CD4-positive, CD25-positive, alpha-beta regulatory T cell (primary cell): ENCODE data around the gene PICALM. TPM values are rescaled to one million over a fixed set of nuclear protein-coding genes. Genes with fewer than 3 reads are reported as not detected.

Source experiments
- ATAC-seq, 2 donors: fragments of 150-1000 bp; cut with Tn5 transposase; one replicate each; pipeline ENCODE4 v1.10.0; 2021; ENCODE audit warnings: low read depth in 2 of 2, moderate number of reproducible peaks in 2 of 2, moderate library complexity in 1 of 2
- DNase-seq, 3 donors: peaks; one replicate each; pipeline versions ENCODE4 v3.0.0 to v3.0.0-alpha.2; 2012 to 2022; ENCODE audit warnings: mixed read lengths in 1 of 3
- H3K27ac ChIP-seq: one replicate; pipeline ENCODE4 v1.7.0; 2013; ENCODE audit warnings: mild to moderate bottlenecking, low read length; ENCODE audit not compliant: insufficient read depth, poor library complexity, severe bottlenecking
- H3K27me3 ChIP-seq: one replicate; pipeline ENCODE4 v1.7.0; 2013; ENCODE audit warnings: low read length; ENCODE audit not compliant: control insufficient read depth, insufficient read depth
- H3K36me3 ChIP-seq: one replicate; pipeline ENCODE4 v1.7.0; 2013; ENCODE audit warnings: mild to moderate bottlenecking, low read length, moderate library complexity; ENCODE audit not compliant: control insufficient read depth, insufficient read depth
- H3K4me1 ChIP-seq: 2 replicates; pipeline ENCODE4 v1.7.0; 2013; ENCODE audit warnings: mild to moderate bottlenecking, low read length; ENCODE audit not compliant: insufficient read depth, control insufficient read depth, poor library complexity, severe bottlenecking
- H3K4me3 ChIP-seq: one replicate; pipeline ENCODE4 v1.7.0; 2013; ENCODE audit warnings: low read depth, mild to moderate bottlenecking, low read length, moderate library complexity
- H3K9me3 ChIP-seq, 2 experiments: 1 replicate in 1 of 2; 2 replicates in 1 of 2; pipeline ENCODE4 v1.7.0; 2013; ENCODE audit warnings: low read length in 2 of 2, mild to moderate bottlenecking in 1 of 2, moderate library complexity in 1 of 2; ENCODE audit not compliant: control insufficient read depth in 2 of 2
- H3K27ac Mint-ChIP-seq, 3 donors: one replicate each; pipeline ENCODE4 v1.8.0; 2020 to 2022; ENCODE audit warnings: mild to moderate bottlenecking in 3 of 3, mixed read lengths in 3 of 3, moderate library complexity in 2 of 3
- H3K27me3 Mint-ChIP-seq: one replicate; pipeline ENCODE4 v1.8.0; 2022; ENCODE audit warnings: mild to moderate bottlenecking, mixed read lengths
- H3K36me3 Mint-ChIP-seq: one replicate; pipeline ENCODE4 v1.8.0; 2020; ENCODE audit warnings: mixed read lengths
- H3K4me1 Mint-ChIP-seq, 4 donors: one replicate each; pipeline ENCODE4 v1.8.0; 2020 to 2022; ENCODE audit warnings: mixed read lengths in 4 of 4, mild to moderate bottlenecking in 1 of 4
- H3K4me3 Mint-ChIP-seq, 4 donors: one replicate each; pipeline ENCODE4 v1.8.0; 2020 to 2022; ENCODE audit warnings: mild to moderate bottlenecking in 4 of 4, mixed read lengths in 4 of 4, moderate library complexity in 3 of 4
- H3K9me3 Mint-ChIP-seq, 7 donors: one replicate each; pipeline ENCODE4 v1.8.0; 2020 to 2022; ENCODE audit warnings: mixed read lengths in 7 of 7, mild to moderate bottlenecking in 3 of 7, moderate library complexity in 2 of 7
- polyA plus RNA-seq, 4 donors: library from polyadenylated mRNA; unstranded; fragments of 300-500 nt; fragmentation: Illumina TruSeq; gene quantifications; one replicate each; pipeline ENCODE4 v1.2.3, GENCODE V29; 2021
- total RNA-seq: library from RNA; stranded (reverse); gene quantifications from one replicate; pipeline ENCODE4 v1.2.3, GENCODE V29; 2022

The PICALM gene
- total and polyA plus RNA-seq, 5 donors from 2014 or later = 19.9 to 194 (median 23.8) TPM

DNA sequence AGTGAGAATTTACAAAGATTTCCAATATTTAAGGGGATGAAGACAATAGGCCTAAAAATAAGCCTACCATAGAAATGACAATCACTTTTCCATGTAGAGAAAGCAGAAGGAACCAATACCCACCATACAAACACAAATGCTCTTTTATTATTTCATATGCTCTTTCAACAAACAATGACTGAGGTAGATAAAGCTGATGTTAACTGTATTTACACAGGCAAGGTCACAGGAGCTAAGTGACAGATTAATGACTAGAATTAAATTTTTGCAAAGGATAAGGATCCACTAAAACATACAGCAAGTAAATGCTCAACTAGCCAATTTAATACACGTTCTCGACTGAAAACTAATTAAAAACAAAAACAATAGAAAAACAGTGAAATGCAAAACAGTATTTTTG lies 34.2 kb downstream of the PICALM start:
- Mint-ChIP-seq H3K4me1 (peaks cover 53 to 68% (median 54%) of the 10 kb centered on the region in 4 donors), H3K4me3 (peak overlapping the region in 1 of 4 donors; percentile 12), H3K36me3 (peaks cover 19% of the 10 kb centered on the region), H3K27me3 (no peaks in the 10 kb centered on the region), H3K27ac (peak overlapping the region in 2 of 3 donors; percentile 22 to 87), H3K9me3 (no peaks in the 10 kb centered on the region)
- Histone ChIP-seq H3K4me1 (peaks cover 11% of the 10 kb centered on the region), H3K36me3 (peaks cover 15% of the 10 kb centered on the region), H3K27me3 (no peaks in the 10 kb centered on the region), H3K27ac (no peak overlapping the region), H3K9me3 (no peaks in the 10 kb centered on the region), H3K4me3 (peak overlapping the region; percentile 7)
- ATAC-seq (no peak), DNase-seq (no peak)

- Mint-ChIP-seq H3K27ac (peak overlapping the region in 1 of 3 donors; percentile 13), H3K4me3 (no peak overlapping the region), H3K4me1 (peaks cover 28 to 48% (median 44%) of the 10 kb centered on the region in 4 donors), H3K27me3 (no peaks in the 10 kb centered on the region), H3K9me3 (no peaks in the 10 kb centered on the region), H3K36me3 (peaks cover 46% of the 10 kb centered on the region)
- DNase-seq (peak in 1 of 3 donors; percentile 18), ATAC-seq (no peak)
- H3K4me1 ChIP-seq = peaks cover 7% of the 10 kb centered on the region
- peak overlapping the region; percentile 1 for H3K27ac ChIP-seq
- H3K36me3 ChIP-seq = peaks cover 71% of the 10 kb centered on the region
- H3K4me3 ChIP-seq = no peak overlapping the region
- no peaks in the 10 kb centered on the region for H3K9me3 ChIP-seq
- H3K27me3 ChIP-seq = no peaks in the 10 kb centered on the region
These were observed 47.5 kb downstream of the PICALM start for GRCh38 chr11:86021377-86021776.

- Histone ChIP-seq H3K27me3 (no peaks in the 10 kb centered on the region), H3K4me1 (peaks cover 7% of the 10 kb centered on the region), H3K9me3 (no peaks in the 10 kb centered on the region), H3K36me3 (peaks cover 69% of the 10 kb centered on the region), H3K27ac (no peak overlapping the region), H3K4me3 (no peak overlapping the region)
- Mint-ChIP-seq H3K4me1 (peaks cover 35 to 48% (median 43%) of the 10 kb centered on the region in 4 donors), H3K27ac (no peak overlapping the region), H3K27me3 (no peaks in the 10 kb centered on the region), H3K9me3 (no peaks in the 10 kb centered on the region), H3K36me3 (peaks cover 50% of the 10 kb centered on the region), H3K4me3 (no peak overlapping the region)
- ATAC-seq (no peak), DNase-seq (no peak)
These were observed 50.6 kb downstream of the PICALM start for GRCh38 chr11:86018249-86018648.

DNA sequence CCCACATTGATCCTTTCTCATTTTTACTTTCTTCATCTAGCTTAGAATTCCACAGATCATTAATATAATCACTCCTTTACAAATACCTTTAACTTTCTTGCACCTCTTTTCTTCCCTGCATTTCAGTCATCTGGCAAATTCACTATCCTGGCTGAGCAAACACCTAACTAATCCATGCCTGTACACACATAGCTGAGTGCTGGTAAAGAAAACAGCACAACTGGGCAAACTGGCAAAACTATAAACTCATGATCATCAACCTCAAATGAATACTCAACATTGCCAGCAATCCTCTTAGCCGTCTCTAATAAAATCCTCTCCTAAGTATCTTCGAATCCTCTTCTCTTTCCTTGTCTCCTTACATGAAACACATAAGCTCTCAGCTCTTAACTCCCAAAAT lies 52.4 kb downstream of the PICALM start:
- Mint-ChIP-seq H3K27ac (peak overlapping the region; percentile 32 to 79 (median 52)), H3K4me3 (no peak overlapping the region), H3K36me3 (peaks cover 48% of the 10 kb centered on the region), H3K27me3 (no peaks in the 10 kb centered on the region), H3K9me3 (no peaks in the 10 kb centered on the region), H3K4me1 (peaks cover 23 to 36% (median 28%) of the 10 kb centered on the region in 4 donors)
- Histone ChIP-seq H3K9me3 (no peaks in the 10 kb centered on the region), H3K27ac (no peak overlapping the region), H3K4me3 (no peak overlapping the region), H3K4me1 (no peaks in the 10 kb centered on the region), H3K36me3 (peaks cover 73% of the 10 kb centered on the region), H3K27me3 (no peaks in the 10 kb centered on the region)
- ATAC-seq = no peak
- DNase-seq = no peak

DNA sequence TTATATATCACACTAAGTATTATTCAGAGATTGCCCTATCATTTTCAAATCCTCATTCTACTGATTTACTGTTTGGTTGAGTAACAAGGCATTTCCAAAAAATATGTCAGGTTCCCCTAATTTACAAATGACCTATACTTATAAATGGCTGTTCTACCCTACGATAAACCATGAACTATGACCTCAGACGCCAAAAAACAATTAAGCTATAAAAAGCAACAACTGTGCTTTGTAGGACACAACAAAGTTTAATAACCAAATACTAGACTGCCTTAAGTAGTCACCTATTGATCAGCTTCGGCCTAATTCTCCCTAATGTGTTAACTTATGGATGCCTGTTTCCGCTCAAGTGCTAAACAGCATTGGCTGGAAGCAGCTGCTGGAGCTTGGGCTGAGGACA lies 53.2 kb downstream of the PICALM start:
- Mint-ChIP-seq H3K27ac (peak overlapping the region in 1 of 3 donors; percentile 32), H3K4me3 (no peak overlapping the region), H3K4me1 (peaks cover 22 to 31% (median 25%) of the 10 kb centered on the region in 4 donors), H3K27me3 (no peaks in the 10 kb centered on the region), H3K36me3 (peaks cover 45% of the 10 kb centered on the region), H3K9me3 (no peaks in the 10 kb centered on the region)
- Histone ChIP-seq H3K4me3 (no peak overlapping the region), H3K36me3 (peaks cover 71% of the 10 kb centered on the region), H3K27ac (peak overlapping the region; percentile 1), H3K4me1 (no peaks in the 10 kb centered on the region), H3K27me3 (no peaks in the 10 kb centered on the region), H3K9me3 (no peaks in the 10 kb centered on the region)
- no peak for ATAC-seq
- no peak for DNase-seq

GRCh38 chr11:86014221-86014620 lies 54.7 kb downstream of the PICALM start:
- DNase-seq = no peak
- ATAC-seq = no peak
- no peaks in the 10 kb centered on the region for H3K27me3 ChIP-seq
- Mint-ChIP-seq H3K27me3 (no peaks in the 10 kb centered on the region), H3K4me1 (peaks cover 15 to 24% (median 22%) of the 10 kb centered on the region in 4 donors), H3K27ac (peak overlapping the region in 1 of 3 donors; percentile 31), H3K4me3 (no peak overlapping the region), H3K9me3 (no peaks in the 10 kb centered on the region), H3K36me3 (peaks cover 45% of the 10 kb centered on the region)
- peaks cover 67% of the 10 kb centered on the region for H3K36me3 ChIP-seq
- H3K27ac ChIP-seq = no peak overlapping the region
- H3K4me3 ChIP-seq = no peak overlapping the region
- no peaks in the 10 kb centered on the region for H3K4me1 ChIP-seq
- no peaks in the 10 kb centered on the region for H3K9me3 ChIP-seq

- DNase-seq (no peak), ATAC-seq (no peak)
- H3K36me3 ChIP-seq = peaks cover 64% of the 10 kb centered on the region
- no peaks in the 10 kb centered on the region for H3K4me1 ChIP-seq
- no peaks in the 10 kb centered on the region for H3K27me3 ChIP-seq
- peaks cover 15 to 22% (median 22%) of the 10 kb centered on the region in 4 donors for H3K4me1 Mint-ChIP-seq
- peak overlapping the region in 1 of 3 donors; percentile 31 for H3K27ac Mint-ChIP-seq
- no peak overlapping the region for H3K4me3 Mint-ChIP-seq
- no peaks in the 10 kb centered on the region for H3K9me3 ChIP-seq
- no peak overlapping the region for H3K27ac ChIP-seq
- H3K27me3 Mint-ChIP-seq = no peaks in the 10 kb centered on the region
- H3K9me3 Mint-ChIP-seq = no peaks in the 10 kb centered on the region
- H3K4me3 ChIP-seq = no peak overlapping the region
- H3K36me3 Mint-ChIP-seq = peaks cover 43% of the 10 kb centered on the region
These were observed 55.2 kb downstream of the PICALM start for GRCh38 chr11:86013713-86014112.

DNA sequence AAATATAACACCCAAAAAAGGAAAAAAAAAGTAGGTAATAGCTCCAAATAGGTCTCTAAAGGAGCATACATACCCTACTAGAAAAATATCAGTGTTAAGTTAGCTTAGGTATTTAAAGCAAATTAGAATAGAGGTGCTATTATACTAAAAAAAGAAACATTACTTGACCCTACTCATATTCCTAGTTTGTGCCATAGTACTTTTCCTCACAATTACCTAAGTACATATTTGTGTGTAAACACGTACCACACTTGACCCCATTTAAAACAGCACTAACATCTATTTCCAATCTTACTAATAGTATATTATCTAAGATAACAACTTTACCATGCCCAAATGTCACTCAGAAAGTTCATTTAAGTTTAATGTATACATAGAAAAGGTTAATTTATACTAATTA lies 57.7 kb downstream of the PICALM start:
- H3K36me3 Mint-ChIP-seq = peaks cover 51% of the 10 kb centered on the region

More for the DNA sequence above, 57.7 kb downstream of the PICALM start:
- Mint-ChIP-seq H3K9me3 (no peaks in the 10 kb centered on the region), H3K4me3 (no peak overlapping the region), H3K27me3 (no peaks in the 10 kb centered on the region), H3K4me1 (peaks cover 12 to 22% (median 19%) of the 10 kb centered on the region in 4 donors), H3K27ac (no peak overlapping the region)
- Histone ChIP-seq H3K4me1 (no peaks in the 10 kb centered on the region), H3K9me3 (no peaks in the 10 kb centered on the region), H3K27ac (no peak overlapping the region), H3K4me3 (no peak overlapping the region), H3K27me3 (no peaks in the 10 kb centered on the region), H3K36me3 (peaks cover 73% of the 10 kb centered on the region)
- no peak for ATAC-seq
- no peak for DNase-seq
